ENCODE results near the gene GOLGA5.

GOLGA5 gene

GRCh38 chr14:92832137-92832700 is 38.1 kb downstream of the GOLGA5 start:
- Histone ChIP-seq H3K79me2 (ENCODE audit: insufficient read depth, low read length) (no peaks in the 10 kb centered on the region), H3K4me1 (ENCODE audit: insufficient read depth, low read length) (no peaks in the 10 kb centered on the region), H3K4me3 (ENCODE audit: low read depth in 1 of 2, low read length in 2 of 2) (no peak overlapping the region), H3K9ac (ENCODE audit: low read depth, low read length) (no peak overlapping the region), H3K4me2 (ENCODE audit: insufficient read depth, low read length) (no peak overlapping the region), H4K20me1 (ENCODE audit: insufficient read depth, low read length) (no peaks in the 10 kb centered on the region), H3K36me3 (ENCODE audit: insufficient read depth, low read length) (peaks cover 83% of the 10 kb centered on the region), H3K27ac (ENCODE audit: low read length) (no peak overlapping the region), H3K27me3 (ENCODE audit: insufficient read depth, low read length, poor library complexity) (no peaks in the 10 kb centered on the region), H3K9me3 (ENCODE audit: insufficient read depth, low read length, severe bottlenecking) (no peaks in the 10 kb centered on the region), H2AFZ (ENCODE audit: low read depth, low read length) (no peak overlapping the region)
- TF ChIP-seq CTCF (IDR thresholded peaks at IDR 0.05; ENCODE audit: borderline replicate concordance, extremely low read depth, low read length, poor library complexity, severe bottlenecking) = no peak
- no peak for ATAC-seq (ENCODE audit: insufficient read depth, low read depth)
- DNase-seq = no peak

GRCh38 chr14:92841930-92842329 is 47.8 kb downstream of the GOLGA5 start:
- TF ChIP-seq EZH2 (IDR thresholded peaks at IDR 0.05; ENCODE audit: borderline replicate concordance, low read depth, low read length, severe bottlenecking) (no peak), CTCF (IDR thresholded peaks at IDR 0.05; ENCODE audit: borderline replicate concordance, extremely low read depth, low read length, poor library complexity, severe bottlenecking) (no peak)
- Histone ChIP-seq H3K4me3 (ENCODE audit: low read depth in 1 of 2, low read length in 2 of 2) (no peak overlapping the region), H3K27me3 (ENCODE audit: insufficient read depth, low read length, poor library complexity) (no peaks in the 10 kb centered on the region), H3K4me2 (ENCODE audit: insufficient read depth, low read length) (no peak overlapping the region), H3K9me3 (ENCODE audit: insufficient read depth, low read length, severe bottlenecking) (no peaks in the 10 kb centered on the region), H2AFZ (ENCODE audit: low read depth, low read length) (no peak overlapping the region), H3K9ac (ENCODE audit: low read depth, low read length) (no peak overlapping the region), H3K79me2 (ENCODE audit: insufficient read depth, low read length) (no peaks in the 10 kb centered on the region), H4K20me1 (ENCODE audit: insufficient read depth, low read length) (no peaks in the 10 kb centered on the region), H3K36me3 (ENCODE audit: insufficient read depth, low read length) (peaks cover 25% of the 10 kb centered on the region; the same call in 1 of the 2 replicates), H3K27ac (ENCODE audit: low read length) (no peak overlapping the region), H3K4me1 (ENCODE audit: insufficient read depth, low read length) (no peaks in the 10 kb centered on the region)
- ATAC-seq (ENCODE audit: insufficient read depth, low read depth) (no peak), DNase-seq (no peak)

- no peaks in the 10 kb centered on the region for H3K79me2 ChIP-seq (ENCODE audit: insufficient read depth, low read length)
- DNase-seq (no peak), ATAC-seq (ENCODE audit: insufficient read depth, low read depth) (no peak)
- H3K4me1 ChIP-seq (ENCODE audit: insufficient read depth, low read length) = no peaks in the 10 kb centered on the region
- H4K20me1 ChIP-seq (ENCODE audit: insufficient read depth, low read length) = no peaks in the 10 kb centered on the region
- no peak overlapping the region for H3K27ac ChIP-seq (ENCODE audit: low read length)
- TF ChIP-seq CTCF (IDR thresholded peaks at IDR 0.05; ENCODE audit: borderline replicate concordance, extremely low read depth, low read length, poor library complexity, severe bottlenecking) (no peak), EZH2 (IDR thresholded peaks at IDR 0.05; ENCODE audit: borderline replicate concordance, low read depth, low read length, severe bottlenecking) (no peak)
- no peaks in the 10 kb centered on the region for H3K27me3 ChIP-seq (ENCODE audit: insufficient read depth, low read length, poor library complexity)
- H3K4me3 ChIP-seq (ENCODE audit: low read depth in 1 of 2, low read length in 2 of 2) = no peak overlapping the region
- H2AFZ ChIP-seq (ENCODE audit: low read depth, low read length) = no peak overlapping the region
- H3K9me3 ChIP-seq (ENCODE audit: insufficient read depth, low read length, severe bottlenecking) = no peaks in the 10 kb centered on the region
- H3K36me3 ChIP-seq (ENCODE audit: insufficient read depth, low read length) = peaks cover 14% of the 10 kb centered on the region; the same call in 1 of the 2 replicates
- H3K9ac ChIP-seq (ENCODE audit: low read depth, low read length) = no peak overlapping the region
- no peak overlapping the region for H3K4me2 ChIP-seq (ENCODE audit: insufficient read depth, low read length)
These were observed 50.1 kb downstream of the GOLGA5 start for GRCh38 chr14:92844204-92844603.
